Pons (tissue), 1 donor: ENCODE measurements around the gene NECTIN1.

ENCODE experiments used
- DNase-seq: peaks from one replicate; pipeline ENCODE4 v3.0.0-alpha.2; 2016; ENCODE audit warnings: low spot score

The NECTIN1 gene

GRCh38 chr11:119640541-119640940, 88.5 kb downstream of the NECTIN1 start:
- no peak for DNase-seq

DNA sequence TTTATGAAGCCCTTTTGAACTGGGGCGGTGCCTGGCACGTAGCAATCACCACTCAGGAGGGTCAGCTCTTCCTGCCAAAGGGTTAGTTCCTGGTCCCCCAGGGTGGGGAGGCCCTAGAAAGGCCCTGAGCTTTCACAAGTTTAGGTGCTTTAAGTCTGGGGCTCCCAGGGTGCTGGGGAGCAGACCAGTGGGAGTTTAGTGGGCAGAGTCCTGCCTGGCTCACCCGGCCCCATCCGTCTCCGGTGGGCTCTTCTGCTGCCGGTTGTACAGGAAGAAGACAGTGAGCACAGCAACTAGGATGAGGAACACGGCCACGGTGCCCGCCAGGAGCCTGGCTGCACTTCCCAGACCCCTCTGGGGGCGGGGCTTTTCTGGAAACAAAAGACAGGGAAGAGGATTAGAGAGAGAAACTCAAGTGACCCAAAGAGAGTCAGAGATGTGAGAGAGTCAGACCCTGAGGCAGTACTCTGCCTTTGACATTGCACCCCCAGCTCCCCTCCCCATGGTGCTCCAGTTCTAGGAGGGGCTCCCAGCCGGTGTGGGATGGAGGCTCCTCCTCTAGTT, 89.3 kb downstream of the NECTIN1 start:
- DNase-seq = no peak

GRCh38 chr11:119638851-119639250, 90.1 kb downstream of the NECTIN1 start:
- no peak for DNase-seq

DNA sequence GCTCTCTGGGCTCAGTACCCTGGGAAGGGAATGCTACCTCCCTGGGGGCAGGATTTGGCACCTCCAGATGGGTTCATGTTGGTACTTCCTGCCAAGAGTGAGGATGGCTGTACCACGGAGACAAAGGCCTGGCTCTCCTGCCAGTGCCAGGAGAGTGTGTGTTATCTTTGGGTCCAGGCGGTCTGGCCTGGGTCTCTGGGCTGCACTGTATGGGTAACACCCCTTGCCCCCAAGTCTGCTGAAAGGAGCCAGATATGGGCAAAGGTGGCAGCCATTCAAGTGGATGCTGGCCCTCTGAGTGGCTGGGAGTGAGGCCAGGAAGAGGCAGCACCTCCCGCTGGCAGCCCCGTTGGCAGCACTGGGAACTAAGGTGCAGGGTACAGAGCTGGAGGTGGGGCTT, 91.5 kb downstream of the NECTIN1 start:
- DNase-seq = no peak

- no peak for DNase-seq
Observed at GRCh38 chr11:119635776-119636175, 93.2 kb downstream of the NECTIN1 start.

DNA sequence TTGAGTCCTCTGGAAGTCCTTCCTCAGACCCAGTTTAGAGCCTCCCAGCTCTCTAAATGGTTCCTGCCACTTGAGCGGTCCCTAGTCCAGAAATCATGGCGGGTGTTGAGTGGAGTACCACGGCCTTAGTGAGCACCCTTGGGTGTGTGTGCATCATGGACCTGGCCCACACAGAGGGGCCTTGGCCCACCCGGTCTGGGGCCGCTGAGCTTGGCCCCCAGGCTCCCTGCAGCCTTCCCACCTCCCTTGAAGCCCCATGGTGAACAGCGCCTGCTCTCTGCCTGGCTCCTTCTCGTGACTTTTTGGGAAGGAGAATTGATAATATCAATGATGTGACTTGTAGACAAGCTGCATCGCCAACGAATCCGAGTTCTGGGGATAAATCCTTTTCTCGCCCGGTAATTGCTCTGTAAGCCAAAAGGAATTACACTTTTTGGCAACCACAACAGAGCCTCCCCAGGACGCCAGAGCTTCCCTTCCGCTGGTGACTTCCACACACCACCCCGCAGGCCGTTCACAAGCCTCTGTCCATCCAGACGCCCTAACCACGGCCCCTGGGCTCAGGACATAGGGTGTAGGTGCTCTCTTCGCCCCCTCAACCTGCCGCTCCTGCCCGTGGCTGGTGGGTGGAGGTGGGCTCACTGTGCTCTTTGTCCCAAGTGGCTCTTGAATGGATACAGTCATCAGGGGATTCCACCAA, 93.8 kb downstream of the NECTIN1 start:
- no peak for DNase-seq

- DNase-seq = no peak
Observed at GRCh38 chr11:119634301-119634700, 94.7 kb downstream of the NECTIN1 start.

GRCh38 chr11:119629834-119630624, 99.0 kb downstream of the NECTIN1 start:
- no peak for DNase-seq

DNA sequence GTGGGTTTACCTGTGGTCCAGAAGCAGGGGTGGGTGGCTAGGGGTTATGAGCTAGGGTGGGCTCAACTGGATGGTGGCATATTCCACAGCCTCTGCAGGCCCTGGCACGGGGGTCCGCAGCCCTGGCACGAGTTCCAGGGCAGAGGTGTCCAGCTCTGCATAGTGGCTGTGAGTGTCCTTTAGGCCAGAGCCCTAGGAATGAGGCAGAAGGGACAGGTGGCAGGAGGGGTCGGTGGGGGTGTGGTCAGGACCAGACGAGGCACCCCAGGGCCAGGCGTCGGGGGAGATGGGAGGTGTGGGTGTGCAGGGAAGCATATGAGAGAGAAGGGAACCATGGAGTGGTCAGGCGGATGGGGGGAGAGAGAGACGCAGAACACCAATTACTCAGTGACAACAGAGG, 99.9 kb downstream of the NECTIN1 start:
- DNase-seq = no peak

DNA sequence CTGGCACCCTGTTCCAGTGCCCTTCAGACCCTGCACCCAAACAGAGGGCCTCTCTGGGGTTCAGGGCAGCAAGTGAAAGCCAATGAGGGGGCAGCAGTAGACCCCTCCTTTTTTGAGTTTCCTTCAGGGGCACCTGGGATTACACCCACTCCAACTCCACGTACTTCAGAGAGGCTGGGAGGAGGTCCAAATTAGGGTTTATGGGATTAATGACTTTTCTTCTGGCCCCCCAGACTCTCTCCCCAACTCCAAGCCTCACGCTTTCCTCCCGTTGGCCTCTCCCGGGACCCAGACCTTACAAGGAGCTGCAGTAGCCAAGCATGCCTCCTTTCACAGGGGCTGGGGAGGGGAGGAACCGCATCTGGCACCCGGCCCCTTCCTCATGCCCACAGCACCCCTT, 101.7 kb downstream of the NECTIN1 start:
- DNase-seq = no peak

- DNase-seq = no peak
Observed at GRCh38 chr11:119626871-119627270, 102.1 kb downstream of the NECTIN1 start.

GRCh38 chr11:119626197-119626841, 102.7 kb downstream of the NECTIN1 start:
- DNase-seq = no peak

GRCh38 chr11:119625206-119625978, 103.6 kb downstream of the NECTIN1 start:
- DNase-seq = no peak

DNA sequence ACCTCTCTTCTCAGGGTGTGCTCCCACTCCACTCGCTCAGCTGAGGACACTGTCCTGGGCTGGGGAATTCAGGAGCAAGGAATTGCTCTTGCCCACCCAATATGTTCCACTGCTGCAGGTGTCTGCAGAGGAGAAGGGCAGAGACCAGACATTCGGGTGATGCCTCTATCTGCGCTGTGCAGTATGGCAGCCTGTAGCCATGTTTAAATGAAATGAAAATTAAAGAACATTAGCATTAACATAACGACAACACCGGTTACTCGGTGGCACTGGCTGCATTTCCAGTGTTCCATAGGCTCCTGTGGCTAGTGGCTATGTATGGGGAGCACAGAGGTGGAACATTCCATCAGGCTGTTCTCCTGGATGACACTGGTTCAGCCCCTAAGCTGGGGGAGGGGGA, 104.4 kb downstream of the NECTIN1 start:
- DNase-seq = no peak

DNA sequence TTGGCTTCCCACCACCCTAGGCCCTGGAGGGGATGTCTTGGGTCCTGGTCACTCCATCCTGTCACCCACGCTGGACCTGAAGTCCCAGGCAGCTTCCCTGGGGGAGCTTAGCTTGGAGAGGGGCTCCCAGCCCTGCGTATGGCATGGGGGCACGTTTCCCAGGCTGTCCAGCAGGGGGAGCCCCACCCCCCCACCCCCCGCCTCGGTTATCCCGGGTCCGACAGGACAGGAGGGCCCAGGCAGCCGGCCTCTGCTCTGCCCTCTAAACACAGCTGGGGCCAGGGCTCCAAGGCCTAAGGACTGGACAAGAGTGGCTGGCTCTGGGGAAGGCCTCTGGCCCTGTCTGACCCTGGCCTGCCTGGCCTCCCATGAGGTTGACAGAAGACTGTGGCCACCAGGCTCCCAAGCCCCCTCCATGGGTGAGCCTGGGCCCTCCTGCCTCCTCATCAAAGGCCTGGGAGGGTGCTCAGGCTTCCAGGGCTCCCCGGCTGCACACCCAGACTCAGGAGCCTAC, 104.8 kb downstream of the NECTIN1 start:
- no peak for DNase-seq

DNA sequence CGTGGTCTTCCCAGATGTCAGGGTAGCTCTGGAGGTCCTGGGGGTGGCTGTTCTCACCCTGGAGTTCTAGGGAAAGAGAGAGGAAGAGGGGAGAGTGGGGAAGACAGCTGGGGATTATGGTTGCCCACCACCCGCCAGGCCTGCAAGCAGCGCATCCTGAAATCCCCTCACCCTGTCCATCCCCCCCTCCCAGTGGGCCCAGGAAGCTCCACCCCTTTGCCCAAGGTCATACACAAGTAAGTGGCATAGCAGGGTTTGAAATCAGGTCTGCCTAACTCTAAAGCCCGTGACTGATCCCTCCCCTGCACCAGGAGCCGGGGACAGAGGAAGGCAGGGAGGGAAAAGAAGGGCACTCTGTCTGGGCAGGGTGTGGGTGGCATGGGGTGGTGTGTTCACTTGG, 105.3 kb downstream of the NECTIN1 start:
- DNase-seq = no peak

GRCh38 chr11:119622454-119623143, 106.4 kb downstream of the NECTIN1 start:
- no peak for DNase-seq

DNA sequence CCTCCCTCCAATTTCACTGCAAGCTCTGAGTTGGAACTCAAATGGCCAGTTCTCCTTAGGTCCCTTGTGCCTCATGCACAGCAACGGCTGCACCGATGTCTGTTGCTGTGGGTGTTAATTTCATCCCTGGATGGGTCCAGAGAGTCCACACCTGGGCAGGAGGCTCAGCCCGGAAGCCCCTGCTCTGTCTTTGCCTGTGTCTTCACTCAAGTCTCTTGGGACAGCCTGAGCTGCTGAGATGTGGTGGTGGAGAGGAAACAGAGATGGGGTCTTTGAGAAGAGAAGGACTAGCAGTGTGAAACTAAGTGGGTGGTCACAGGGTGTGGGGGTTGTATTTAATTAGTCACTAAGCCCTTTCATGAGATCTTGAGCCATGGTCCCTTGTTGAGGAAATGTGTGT, 109.3 kb downstream of the NECTIN1 start:
- DNase-seq = no peak

GRCh38 chr11:119618208-119618909, 110.6 kb downstream of the NECTIN1 start:
- peak; percentile 99 for DNase-seq

- no peak for DNase-seq
Observed at GRCh38 chr11:119617340-119617713, 111.7 kb downstream of the NECTIN1 start.
